ENCODE results near the gene ARHGAP31. TPM values are rescaled to one million over a fixed set of nuclear protein-coding genes. Genes with fewer than 3 reads are reported as not detected.

The ARHGAP31 gene
- total and polyA plus RNA-seq, 2 of the 8 experiments (the other 6 are each of a cell fraction or from before 2014, with no cell fraction given): 1.1 to 7.6 TPM

GRCh38 chr3:119295816-119296726 is 1.9 kb downstream of the ARHGAP31 start:
- Histone ChIP-seq H4K91ac (replicated peaks; ENCODE audit: insufficient read length, low read length) (no peak overlapping the region), H3K4me1 (replicated peaks in 1 of 4; ENCODE audit: control insufficient read depth in 3 of 4, insufficient read depth in 4 of 4, low read length in 3 of 4) (peaks cover 2 to 14% (median 9%) of the 10 kb centered on the region in 4 experiments), H3K23me2 (ENCODE audit: low read depth, low read length) (peaks cover 14% of the 10 kb centered on the region; the same call in 1 of the 2 replicates), H3K9ac (replicated peaks in 1 of 4; ENCODE audit: extremely low read depth in 1 of 4, low read depth in 3 of 4, low read length in 3 of 4) (no peak overlapping the region), H4K8ac (ENCODE audit: extremely low read depth, insufficient read depth, low read length) (no peak overlapping the region), H2BK12ac (ENCODE audit: low read depth, low read length) (no peak overlapping the region), H3K79me2 (ENCODE audit: control insufficient read depth in 1 of 2, insufficient read depth in 2 of 2, low read length in 2 of 2) (no peaks in the 10 kb centered on the region), H3K27me3 (replicated peaks in 1 of 4; ENCODE audit: control insufficient read depth in 3 of 4, extremely low read depth in 1 of 4, insufficient read depth in 3 of 4, low read length in 3 of 4) (peaks cover 0 to 29% (median 13%) of the 10 kb centered on the region in 4 experiments; a peak in 4 of 7 replicates), H2AK5ac (ENCODE audit: low read depth, low read length) (no peak overlapping the region), H3K4ac (replicated peaks; ENCODE audit: insufficient read length, low read depth, low read length) (peak overlapping the region; percentile 12), H3K18ac (ENCODE audit: extremely low read depth, low read length) (no peak overlapping the region; the same call in 1 of the 2 replicates), H2BK5ac (ENCODE audit: low read depth, low read length) (no peak overlapping the region), H3K36me3 (ENCODE audit: control insufficient read depth in 2 of 4, insufficient read depth in 4 of 4, low read length in 3 of 4) (no peaks in the 10 kb centered on the region), H2AFZ (ENCODE audit: low read length) (no peak overlapping the region), H3K4me3 (ENCODE audit: extremely low read depth in 1 of 4, insufficient read depth in 2 of 4, low read depth in 3 of 4, low read length in 4 of 4) (peak overlapping the region in 2 of 4 experiments; percentile 16 to 73; a peak in 3 of 8 replicates), H3K14ac (ENCODE audit: insufficient read length) (no peak overlapping the region), H4K5ac (ENCODE audit: insufficient read length, low read depth, low read length) (no peak overlapping the region), H3K23ac (ENCODE audit: insufficient read length) (no peak overlapping the region), H3K27ac (ENCODE audit: low read depth, low read length) (no peak overlapping the region), H3K79me1 (ENCODE audit: low read depth, low read length) (no peaks in the 10 kb centered on the region), H2BK120ac (replicated peaks; ENCODE audit: low read depth, low read length) (no peak overlapping the region), H2BK15ac (ENCODE audit: low read length) (no peak overlapping the region), H4K20me1 (replicated peaks in 1 of 2; ENCODE audit: control insufficient read depth in 1 of 2, insufficient read depth in 2 of 2, low read length in 2 of 2) (no peaks in the 10 kb centered on the region), H3K56ac (replicated peaks; ENCODE audit: insufficient read length, low read depth, low read length) (no peak overlapping the region), H2BK20ac (ENCODE audit: low read length) (0 out of 2 replicates have a peak overlapping the region, but pooled peaks have one; percentile 13), H3K9me3 (ENCODE audit: insufficient read depth in 2 of 2, low read depth in 1 of 2, low read length in 1 of 2) (no peaks in the 10 kb centered on the region), H3K4me2 (ENCODE audit: insufficient read depth in 1 of 2, low read depth in 2 of 2, low read length in 2 of 2) (peak overlapping the region; percentile 49 to 98)
- CTCF ChIA-PET (ENCODE audit: partially characterized antibody): interaction anchor here (0.6 to 3.6 kb wide), 9 partner anchors 10 to 124 kb away, joined by 3 to 13 read pairs (median 3); no protein-coding TSS in a partner anchor
- no peak for DNase-seq (ENCODE audit: low read depth in 1 of 2, low spot score in 2 of 2)
- POLR2A ChIA-PET (ENCODE audit: partially characterized antibody): interaction anchor here (1.3 to 3.8 kb wide), 3 partner anchors 22 to 65 kb away, joined by 3 to 15 read pairs (median 3); no protein-coding TSS in a partner anchor
- no peak for FAIRE-seq
- 73% methylated on average over 8 of the region's 8 CpGs; no CpG with 5 or more reads in 1 of the 2 experiments for WGBS, 2 experiments (ENCODE audit: extremely low coverage in 1 of 2, insufficient coverage in 1 of 2, insufficient read length in 1 of 2, insufficient replicate concordance in 2 of 2, low coverage in 1 of 2, low lambda C conversion rate in 2 of 2, missing lambda C conversion rate in 1 of 2)
- no peak for TF ChIP-seq POU5F1 (IDR thresholded peaks at IDR 0.05; ENCODE audit: low read depth, low read length)
- TF ChIP-seq KDM4A (IDR thresholded peaks at IDR 0.05; ENCODE audit: low read depth, low read length, severe bottlenecking): no peak
- TF ChIP-seq GTF2F1 (IDR thresholded peaks at IDR 0.05; ENCODE audit: borderline replicate concordance, low read depth, low read length): no peak
- TF ChIP-seq CBX5 (IDR thresholded peaks at IDR 0.05; ENCODE audit: low read depth, low read length): no peak
- TF ChIP-seq E2F6 (IDR thresholded peaks at IDR 0.05): no peak
- no peak for TF ChIP-seq MAFK (IDR thresholded peaks at IDR 0.05; ENCODE audit: low read depth, low read length)
- no peak for TF ChIP-seq TAF7 (optimal IDR thresholded peaks at IDR 0.05; ENCODE audit: borderline replicate concordance, low read depth, low read length)
- TF ChIP-seq, protein P1, sequence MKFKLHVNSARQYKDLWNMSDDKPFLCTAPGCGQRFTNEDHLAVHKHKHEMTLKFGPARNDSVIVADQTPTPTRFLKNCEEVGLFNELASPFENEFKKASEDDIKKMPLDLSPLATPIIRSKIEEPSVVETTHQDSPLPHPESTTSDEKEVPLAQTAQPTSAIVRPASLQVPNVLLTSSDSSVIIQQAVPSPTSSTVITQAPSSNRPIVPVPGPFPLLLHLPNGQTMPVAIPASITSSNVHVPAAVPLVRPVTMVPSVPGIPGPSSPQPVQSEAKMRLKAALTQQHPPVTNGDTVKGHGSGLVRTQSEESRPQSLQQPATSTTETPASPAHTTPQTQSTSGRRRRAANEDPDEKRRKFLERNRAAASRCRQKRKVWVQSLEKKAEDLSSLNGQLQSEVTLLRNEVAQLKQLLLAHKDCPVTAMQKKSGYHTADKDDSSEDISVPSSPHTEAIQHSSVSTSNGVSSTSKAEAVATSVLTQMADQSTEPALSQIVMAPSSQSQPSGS (IDR thresholded peaks at IDR 0.05; ENCODE audit: low read length): no peak
- TF ChIP-seq CREB1 (IDR thresholded peaks at IDR 0.05): no peak

Measured in H1 (cell line).